HG03097 (cell line): Measurements from ENCODE around the gene COLGALT1.
"Not testable (repeated sequence)": the region's sequence is repeated elsewhere in the genome, so short reads cannot be mapped to it uniquely, and the experiment has no call there.

ENCODE experiments used
- ATAC-seq: cut with Tn5 transposase; IDR thresholded peaks from one replicate; pipeline ENCODE4 v1.9.1; 2021; ENCODE audit not compliant: unreplicated experiment, low FRiP score

The COLGALT1 gene

GRCh38 chr19:17555480-17555928, at the start of gene COLGALT1:
Gene COLGALT1, plus strand, starts transcription at chr19:17555649. Its CDS starts 65 bp downstream, at chr19:17555714.
- peak; percentile 80 for ATAC-seq

- ATAC-seq = no peak
These were observed 48.7 kb upstream of the COLGALT1 start for GRCh38 chr19:17506745-17507144.

DNA sequence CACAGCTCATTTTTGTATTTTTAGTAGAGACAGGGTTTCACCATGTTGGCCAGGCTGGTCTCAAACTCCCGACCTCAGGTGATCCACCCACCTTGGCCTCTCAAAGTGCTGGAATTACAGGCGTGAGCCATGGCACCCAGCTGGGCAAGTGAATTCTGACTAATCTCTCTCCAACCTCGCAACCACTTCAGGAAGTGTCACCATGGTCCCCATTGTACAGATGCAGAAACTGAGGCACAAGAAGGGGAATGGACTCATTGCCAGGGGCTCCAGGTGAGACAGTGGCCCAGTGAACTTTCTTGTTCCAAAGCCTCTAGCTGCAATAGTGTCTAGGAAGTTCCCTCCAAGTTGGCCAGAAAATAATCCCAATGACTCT, 46.9 kb upstream of the COLGALT1 start:
- ATAC-seq = not testable (repeated sequence)

DNA sequence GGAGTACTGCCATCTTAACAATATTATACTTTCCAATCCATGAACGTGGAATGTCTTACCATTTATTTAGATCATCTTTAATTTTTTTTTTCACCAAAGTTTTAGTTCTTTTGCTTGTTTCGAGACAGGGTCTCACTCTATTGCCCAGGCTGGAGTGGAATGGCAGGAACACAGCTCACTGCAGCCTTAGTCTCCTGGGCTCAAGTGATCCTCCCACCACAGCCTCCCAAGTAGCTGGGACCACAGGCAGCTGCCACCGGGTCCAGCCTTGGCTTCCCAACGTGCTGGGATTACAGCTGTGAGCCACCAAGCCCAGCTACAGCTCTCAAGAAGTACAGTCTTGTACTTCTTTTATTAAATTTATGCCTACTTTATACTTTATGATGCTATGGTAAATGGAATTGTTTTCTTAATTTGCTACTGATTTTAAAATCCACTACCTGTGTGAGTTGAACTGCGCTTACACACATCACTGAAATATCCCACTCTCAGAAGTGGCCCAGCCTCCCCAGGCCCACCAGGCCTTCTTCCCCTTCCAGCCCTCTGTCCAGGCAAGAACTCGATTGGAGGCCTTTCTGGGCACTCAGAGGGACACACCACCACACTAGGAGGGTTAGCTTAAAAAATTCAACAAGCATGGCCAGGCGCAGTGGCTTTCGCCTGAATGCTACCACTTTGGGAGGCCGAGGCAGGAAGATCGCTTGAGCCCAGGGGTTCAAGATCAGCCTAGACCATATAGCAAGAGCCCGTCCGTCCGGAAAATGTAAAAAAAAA, 45.0 kb upstream of the COLGALT1 start:
- ATAC-seq = no peak

GRCh38 chr19:17511724-17512573, 43.5 kb upstream of the COLGALT1 start:
- peak; percentile 54 for ATAC-seq

DNA sequence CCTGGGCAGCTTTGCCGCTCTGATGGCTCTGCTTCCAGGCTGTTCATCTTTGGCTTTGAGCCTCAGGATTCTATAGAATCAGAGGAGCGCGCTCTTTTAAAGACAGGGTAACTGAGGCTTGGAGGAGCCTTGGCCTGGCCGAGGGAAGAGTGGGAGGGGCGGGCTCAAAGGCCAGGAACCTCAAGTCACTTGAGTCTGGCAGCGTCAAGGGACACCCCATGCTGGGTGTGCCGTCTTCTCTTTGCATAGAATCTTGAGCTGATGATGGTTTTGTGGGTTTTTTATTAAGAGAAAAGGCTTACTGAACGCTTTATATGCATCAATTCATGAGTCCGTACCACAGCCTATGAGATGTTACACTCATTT, 42.9 kb upstream of the COLGALT1 start:
- no peak for ATAC-seq

- no peak for ATAC-seq
These were observed 39.9 kb upstream of the COLGALT1 start for GRCh38 chr19:17515408-17516149.

GRCh38 chr19:17517898-17518297, 37.6 kb upstream of the COLGALT1 start:
- no peak for ATAC-seq

DNA sequence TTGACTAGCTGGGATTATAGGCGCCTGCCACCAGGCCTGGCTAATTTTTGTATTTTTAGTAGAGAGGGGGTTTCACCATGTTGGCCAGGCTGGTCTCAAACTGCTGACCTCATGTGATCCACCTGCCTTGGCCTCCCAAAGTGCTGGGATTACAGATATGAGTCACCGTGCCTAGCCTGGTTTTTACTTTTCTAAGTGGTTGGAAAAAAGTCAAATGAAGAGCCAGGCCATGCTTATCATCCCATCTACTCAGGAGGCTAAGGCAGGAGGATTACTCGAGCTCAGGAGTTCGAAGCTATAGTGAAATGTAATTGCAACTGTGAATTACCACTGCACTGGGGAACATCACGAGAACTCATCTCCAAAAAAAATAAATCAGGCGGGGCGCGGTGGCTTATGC, 36.8 kb upstream of the COLGALT1 start:
- ATAC-seq = not testable (repeated sequence)

DNA sequence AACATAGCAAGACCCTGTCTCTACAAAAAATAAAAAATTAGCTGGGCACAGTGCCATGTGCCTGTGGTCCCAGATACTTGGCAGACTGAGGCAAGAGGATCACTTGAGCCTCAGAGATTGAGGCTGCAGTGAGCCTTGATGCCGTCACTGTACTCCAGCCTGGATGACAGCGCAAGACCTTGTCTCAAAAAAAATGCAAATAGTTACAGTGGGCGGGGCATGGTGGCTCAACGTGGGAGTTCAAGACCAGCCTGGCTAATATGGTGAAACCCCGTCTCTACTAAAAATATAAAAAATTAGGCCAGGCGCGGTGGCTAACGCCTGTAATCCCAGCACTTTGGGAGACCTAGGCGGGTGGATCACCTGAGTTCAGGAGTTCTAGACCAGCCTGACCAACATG, 35.5 kb upstream of the COLGALT1 start:
- no peak for ATAC-seq

DNA sequence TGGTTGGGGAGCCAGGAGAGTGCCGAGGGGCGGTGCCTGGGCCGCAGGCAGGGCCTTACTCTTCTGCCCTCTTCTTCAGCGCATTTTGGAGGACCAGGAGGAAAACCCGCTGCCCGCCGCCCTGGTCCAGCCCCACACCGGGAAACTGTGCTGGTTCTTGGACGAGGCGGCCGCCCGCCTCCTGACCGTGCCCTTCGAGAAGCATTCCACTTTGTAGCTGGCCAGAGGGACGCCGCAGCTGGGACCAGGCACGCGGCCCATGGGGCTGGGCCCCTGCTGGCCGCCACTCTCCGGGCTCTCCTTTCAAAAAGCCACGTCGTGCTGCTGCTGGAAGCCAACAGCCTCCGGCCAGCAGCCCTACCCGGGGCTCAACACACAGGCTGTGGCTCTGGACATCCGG, 34.6 kb upstream of the COLGALT1 start:
- ATAC-seq = no peak

DNA sequence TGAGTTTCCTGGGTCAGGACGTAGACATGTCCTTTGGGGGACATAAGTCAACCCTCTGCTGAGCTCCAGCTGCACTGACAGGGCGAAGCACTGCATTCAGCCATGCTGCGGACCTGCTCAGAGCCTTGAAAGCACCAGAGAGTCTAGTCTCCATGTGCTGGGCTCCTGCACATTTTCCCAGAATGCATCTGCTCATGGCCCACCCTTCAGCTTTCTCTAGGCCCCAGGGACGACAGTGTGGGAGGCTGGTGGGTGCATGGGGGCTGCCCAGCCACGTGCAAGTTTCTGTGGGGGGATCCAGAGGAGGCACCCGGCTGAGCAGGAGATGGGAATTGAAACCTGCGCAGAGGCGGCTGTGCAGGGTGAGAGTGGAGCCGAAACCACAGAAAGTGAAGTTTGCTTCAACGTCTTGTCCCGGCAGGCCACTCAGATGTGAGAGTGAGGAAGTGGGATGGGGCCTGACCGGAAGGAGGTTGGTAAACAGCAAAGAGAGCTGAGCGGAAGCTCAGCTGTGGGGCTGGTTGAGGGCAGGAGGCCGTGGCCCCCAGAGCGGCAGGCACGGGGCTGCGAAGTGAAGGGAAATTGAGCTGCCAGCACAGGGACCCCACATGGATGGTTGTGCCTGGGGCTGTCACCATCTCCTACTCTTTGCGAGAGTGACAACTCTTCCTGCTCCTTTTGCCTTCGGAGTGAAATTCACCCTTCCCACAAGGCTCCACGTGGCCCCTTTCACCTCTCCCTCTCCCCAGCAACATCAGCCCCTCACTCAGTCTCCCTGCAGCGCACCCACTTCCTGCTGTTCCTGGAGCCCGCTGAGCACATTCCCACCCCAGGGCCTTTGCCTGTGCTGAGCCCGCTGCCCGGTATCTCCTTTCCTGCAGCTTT, 32.2 kb upstream of the COLGALT1 start:
- peak; percentile 64 for ATAC-seq

- no peak for ATAC-seq
These were observed 30.8 kb upstream of the COLGALT1 start for GRCh38 chr19:17524651-17525050.

- ATAC-seq = no peak
These were observed 30.3 kb upstream of the COLGALT1 start for GRCh38 chr19:17525141-17525540.

- ATAC-seq = no peak
These were observed 28.5 kb upstream of the COLGALT1 start for GRCh38 chr19:17526922-17527321.

DNA sequence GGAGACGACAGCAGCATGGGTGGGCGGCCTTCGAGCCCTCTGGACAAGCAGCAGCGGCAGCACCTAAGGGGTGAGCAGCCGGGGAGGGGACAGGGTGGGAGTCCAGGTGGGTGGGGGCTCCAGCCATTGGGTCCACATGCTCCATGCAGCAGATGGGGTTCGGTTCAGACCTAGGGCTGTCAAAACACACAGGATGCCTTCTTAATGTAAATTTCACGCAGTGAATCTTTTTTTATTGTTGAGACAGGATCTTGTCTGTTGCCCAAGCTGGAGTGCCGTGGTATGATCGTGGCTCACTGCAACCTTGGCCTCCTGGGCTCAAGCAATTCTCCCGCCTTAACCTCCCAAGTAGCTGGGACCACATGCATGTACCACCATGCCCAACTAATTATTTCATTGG, 28.1 kb upstream of the COLGALT1 start:
- no peak for ATAC-seq

GRCh38 chr19:17528610-17529009, 26.8 kb upstream of the COLGALT1 start:
- ATAC-seq = no peak

- no peak for ATAC-seq
These were observed 25.9 kb upstream of the COLGALT1 start for GRCh38 chr19:17529239-17530158.

GRCh38 chr19:17530586-17530985, 24.9 kb upstream of the COLGALT1 start:
- no peak for ATAC-seq
